GM12865 (cell line): ENCODE results near the gene CEP55.

Experiments used
- DNase-seq: peaks from one replicate; pipeline ENCODE4 v3.0.0; 2010; ENCODE audit warnings: low read depth
- H3K4me3 ChIP-seq: 2 replicates; pipeline ENCODE4 v1.5.1; 2011; ENCODE audit warnings: mild to moderate bottlenecking, low read depth, low read length, control low read depth
- CTCF ChIP-seq: IDR thresholded peaks from 2 replicates; pipeline ENCODE4 v1.5.1; 2011; ENCODE audit warnings: low read length, control low read depth, low read depth, inconsistent platforms; ENCODE audit not compliant: insufficient read depth; ENCODE audit errors: missing control alignments

The CEP55 gene

GRCh38 chr10:93496322-93497041 lies at the start of gene CEP55:
Gene CEP55, plus strand, starts transcription at chr10:93496612. Its CDS starts 3,440 bp downstream, at chr10:93500052.
- peak; percentile 97 for DNase-seq
- TF ChIP-seq CTCF: no peak
- H3K4me3 ChIP-seq: peak within 1 kb of the TSS; percentile 81

- no peak for DNase-seq
- no peak for TF ChIP-seq CTCF
These were observed 49.4 kb upstream of the CEP55 start for GRCh38 chr10:93447019-93447418.

GRCh38 chr10:93447970-93448369 lies 48.4 kb upstream of the CEP55 start:
- no peak overlapping the region for H3K4me3 ChIP-seq
- no peak for TF ChIP-seq CTCF
- DNase-seq: no peak

More at GRCh38 chr10:93447019-93447418, 49.4 kb upstream of the CEP55 start:
- H3K4me3 ChIP-seq: no peak overlapping the region

- no peak overlapping the region for H3K4me3 ChIP-seq
- DNase-seq: no peak
- no peak for TF ChIP-seq CTCF
These were observed 45.0 kb upstream of the CEP55 start for GRCh38 chr10:93451244-93451947.

GRCh38 chr10:93452143-93452542 lies 44.3 kb upstream of the CEP55 start:
- no peak overlapping the region for H3K4me3 ChIP-seq
- peak; percentile 62 for DNase-seq
- TF ChIP-seq CTCF: no peak

- DNase-seq: no peak
- no peak overlapping the region for H3K4me3 ChIP-seq
- TF ChIP-seq CTCF: no peak
These were observed 42.3 kb upstream of the CEP55 start for GRCh38 chr10:93454146-93454545.
